ENCODE results near the gene PAFAH1B2. TPM values are rescaled to one million over a fixed set of nuclear protein-coding genes. Genes with fewer than 3 reads are reported as not detected.

Gene PAFAH1B2
- total RNA-seq, 1 experiment from 2014 or later = 72.8 TPM

DNA sequence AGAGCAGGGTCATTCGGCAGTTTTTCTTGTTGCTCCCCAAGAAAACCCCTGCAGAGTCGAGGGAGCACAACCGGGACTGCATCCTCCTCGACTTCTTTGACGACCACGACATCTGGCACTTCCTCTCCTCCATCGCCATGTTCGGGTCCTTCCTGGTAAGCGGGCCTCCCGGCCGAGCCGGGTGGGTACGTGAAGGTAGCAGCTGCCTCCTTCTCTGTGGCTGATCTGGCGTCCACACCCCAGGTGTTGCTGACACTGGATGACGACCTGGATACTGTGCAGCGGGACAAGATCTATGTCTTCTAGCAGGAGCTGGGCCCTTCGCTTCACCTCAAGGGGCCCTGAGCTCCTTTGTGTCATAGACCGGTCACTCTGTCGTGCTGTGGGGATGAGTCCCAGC lies 51.7 kb downstream of the PAFAH1B2 start:
- no peak overlapping the region for H3K4me3 ChIP-seq
- no peaks in the 10 kb centered on the region for H3K27me3 ChIP-seq
- DNase-seq = no peak
- H3K4me1 ChIP-seq = no peaks in the 10 kb centered on the region
- no peaks in the 10 kb centered on the region for H3K9me3 ChIP-seq (replicated peaks)
- no peaks in the 10 kb centered on the region for H3K36me3 ChIP-seq
- H3K27ac ChIP-seq = no peak overlapping the region

DNA sequence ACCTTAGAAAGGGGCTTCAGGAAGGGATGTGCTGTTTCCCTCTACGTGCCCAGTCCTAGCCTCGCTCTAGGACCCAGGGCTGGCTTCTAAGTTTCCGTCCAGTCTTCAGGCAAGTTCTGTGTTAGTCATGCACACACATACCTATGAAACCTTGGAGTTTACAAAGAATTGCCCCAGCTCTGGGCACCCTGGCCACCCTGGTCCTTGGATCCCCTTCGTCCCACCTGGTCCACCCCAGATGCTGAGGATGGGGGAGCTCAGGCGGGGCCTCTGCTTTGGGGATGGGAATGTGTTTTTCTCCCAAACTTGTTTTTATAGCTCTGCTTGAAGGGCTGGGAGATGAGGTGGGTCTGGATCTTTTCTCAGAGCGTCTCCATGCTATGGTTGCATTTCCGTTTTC lies 52.9 kb downstream of the PAFAH1B2 start:
- no peaks in the 10 kb centered on the region for H3K4me1 ChIP-seq
- no peak overlapping the region for H3K4me3 ChIP-seq
- H3K27me3 ChIP-seq = no peaks in the 10 kb centered on the region

DNA sequence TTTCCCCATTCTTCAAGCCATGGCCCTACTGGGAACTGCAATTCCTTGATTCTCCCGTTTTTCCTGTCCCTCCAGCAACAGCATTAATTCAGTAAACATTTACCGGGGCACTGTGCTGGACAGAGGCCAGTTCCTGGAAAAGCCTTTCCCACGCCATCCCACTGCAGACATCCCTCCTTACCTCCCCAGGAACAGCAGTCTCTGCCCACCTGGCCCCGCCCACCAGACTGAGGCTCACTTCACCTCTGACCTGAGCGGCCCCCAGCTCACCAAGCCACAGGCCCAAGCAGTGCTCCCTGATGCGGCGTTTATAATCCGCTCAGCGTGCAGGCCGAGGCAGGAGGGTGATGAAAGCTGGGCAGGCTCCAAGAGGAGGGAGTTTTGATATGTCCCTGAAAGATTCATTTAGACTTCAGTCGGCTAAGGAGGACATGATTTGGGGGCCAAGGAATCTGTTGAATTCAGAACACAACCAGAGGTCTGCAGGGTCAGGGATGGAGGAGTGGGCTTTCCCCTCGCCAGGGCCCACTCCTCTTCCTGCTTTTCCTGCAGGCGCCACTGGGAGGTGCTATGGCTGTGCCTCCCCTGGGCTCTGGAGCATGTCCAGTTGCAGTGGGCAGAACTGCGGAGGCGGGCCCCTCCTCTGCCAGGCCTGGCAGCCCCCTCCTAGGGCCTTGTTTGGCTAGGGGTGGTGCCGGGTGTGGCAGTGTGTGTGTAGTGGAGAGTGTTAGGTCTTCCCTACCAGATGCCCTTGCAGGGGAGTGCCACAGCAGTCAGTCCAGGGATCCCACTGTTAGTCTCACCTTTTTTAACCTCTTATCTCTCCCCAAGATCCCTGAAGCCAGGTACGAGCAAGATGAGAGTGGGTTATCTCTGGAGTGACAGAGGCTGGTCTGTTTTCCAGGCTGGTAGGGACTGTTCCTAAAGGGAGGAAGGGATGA lies 53.7 kb downstream of the PAFAH1B2 start:
- Histone ChIP-seq H3K4me3 (no peak overlapping the region), H3K27me3 (no peaks in the 10 kb centered on the region), H3K36me3 (no peaks in the 10 kb centered on the region), H3K9me3 (replicated peaks) (no peaks in the 10 kb centered on the region), H3K4me1 (no peaks in the 10 kb centered on the region), H3K27ac (no peak overlapping the region)
- no peak for DNase-seq

More for the DNA sequence above, 52.9 kb downstream of the PAFAH1B2 start:
- H3K36me3 ChIP-seq = no peaks in the 10 kb centered on the region
- H3K9me3 ChIP-seq (replicated peaks) = no peaks in the 10 kb centered on the region
- DNase-seq = no peak
- H3K27ac ChIP-seq = no peak overlapping the region

DNA sequence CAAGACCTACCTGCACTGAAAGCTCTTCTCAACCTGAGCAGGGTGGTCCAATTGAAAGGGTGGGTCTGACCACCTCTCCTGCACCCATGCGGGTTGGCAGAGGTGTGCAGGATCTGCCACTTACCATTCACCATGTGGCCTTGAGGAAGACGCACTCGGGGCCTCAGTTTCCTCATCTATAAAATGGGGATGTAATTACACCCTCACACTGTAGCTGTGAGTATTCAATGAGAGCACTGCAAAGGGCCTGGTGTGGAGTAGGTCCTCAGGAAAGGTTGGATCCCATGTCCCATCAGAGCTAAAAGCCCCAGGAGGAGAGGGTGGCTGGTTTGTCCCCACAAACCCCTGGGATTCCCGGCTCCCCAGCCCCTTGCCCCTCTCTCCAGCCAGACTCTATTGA lies 54.5 kb downstream of the PAFAH1B2 start:
- no peaks in the 10 kb centered on the region for H3K9me3 ChIP-seq (replicated peaks)
- no peaks in the 10 kb centered on the region for H3K36me3 ChIP-seq
- no peaks in the 10 kb centered on the region for H3K4me1 ChIP-seq

DNA sequence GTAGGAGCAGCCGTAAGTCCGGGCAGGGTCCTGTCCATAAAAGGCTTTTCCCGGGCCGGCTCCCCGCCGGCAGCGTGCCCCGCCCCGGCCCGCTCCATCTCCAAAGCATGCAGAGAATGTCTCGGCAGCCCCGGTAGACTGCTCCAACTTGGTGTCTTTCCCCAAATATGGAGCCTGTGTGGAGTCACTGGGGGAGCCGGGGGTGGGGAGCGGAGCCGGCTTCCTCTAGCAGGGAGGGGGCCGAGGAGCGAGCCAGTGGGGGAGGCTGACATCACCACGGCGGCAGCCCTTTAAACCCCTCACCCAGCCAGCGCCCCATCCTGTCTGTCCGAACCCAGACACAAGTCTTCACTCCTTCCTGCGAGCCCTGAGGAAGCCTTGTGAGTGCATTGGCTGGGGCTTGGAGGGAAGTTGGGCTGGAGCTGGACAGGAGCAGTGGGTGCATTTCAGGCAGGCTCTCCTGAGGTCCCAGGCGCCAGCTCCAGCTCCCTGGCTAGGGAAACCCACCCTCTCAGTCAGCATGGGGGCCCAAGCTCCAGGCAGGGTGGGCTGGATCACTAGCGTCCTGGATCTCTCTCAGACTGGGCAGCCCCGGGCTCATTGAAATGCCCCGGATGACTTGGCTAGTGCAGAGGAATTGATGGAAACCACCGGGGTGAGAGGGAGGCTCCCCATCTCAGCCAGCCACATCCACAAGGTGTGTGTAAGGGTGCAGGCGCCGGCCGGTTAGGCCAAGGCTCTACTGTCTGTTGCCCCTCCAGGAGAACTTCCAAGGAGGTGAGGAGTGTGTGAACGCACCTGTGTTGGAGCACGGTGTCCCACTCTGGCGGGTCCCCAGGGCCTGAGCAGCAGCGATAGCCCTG lies 55.2 kb downstream of the PAFAH1B2 start, which contains the start of gene TAGLN:
TSS of gene TAGLN (plus strand) at position 318 of the 863 bp plus-strand sequence. CDS start 3,644 bp downstream, outside the sequence.
- Histone ChIP-seq H3K36me3 (no peaks in the 10 kb centered on the region), H3K27ac (peak within 1 kb of the TSS; percentile 15; the same call in 1 of the 2 replicates), H3K4me3 (peak within 1 kb of the TSS; percentile 33), H3K27me3 (no peaks in the 10 kb centered on the region), H3K9me3 (replicated peaks) (no peaks in the 10 kb centered on the region), H3K4me1 (no peaks in the 10 kb centered on the region)
- peak; percentile 32 to 44 for DNase-seq

More for the DNA sequence above, 54.5 kb downstream of the PAFAH1B2 start:
- no peak for DNase-seq
- peak overlapping the region; percentile 33 for H3K4me3 ChIP-seq
- no peak overlapping the region; the same call in 1 of the 2 replicates for H3K27ac ChIP-seq
- H3K27me3 ChIP-seq = no peaks in the 10 kb centered on the region

DNA sequence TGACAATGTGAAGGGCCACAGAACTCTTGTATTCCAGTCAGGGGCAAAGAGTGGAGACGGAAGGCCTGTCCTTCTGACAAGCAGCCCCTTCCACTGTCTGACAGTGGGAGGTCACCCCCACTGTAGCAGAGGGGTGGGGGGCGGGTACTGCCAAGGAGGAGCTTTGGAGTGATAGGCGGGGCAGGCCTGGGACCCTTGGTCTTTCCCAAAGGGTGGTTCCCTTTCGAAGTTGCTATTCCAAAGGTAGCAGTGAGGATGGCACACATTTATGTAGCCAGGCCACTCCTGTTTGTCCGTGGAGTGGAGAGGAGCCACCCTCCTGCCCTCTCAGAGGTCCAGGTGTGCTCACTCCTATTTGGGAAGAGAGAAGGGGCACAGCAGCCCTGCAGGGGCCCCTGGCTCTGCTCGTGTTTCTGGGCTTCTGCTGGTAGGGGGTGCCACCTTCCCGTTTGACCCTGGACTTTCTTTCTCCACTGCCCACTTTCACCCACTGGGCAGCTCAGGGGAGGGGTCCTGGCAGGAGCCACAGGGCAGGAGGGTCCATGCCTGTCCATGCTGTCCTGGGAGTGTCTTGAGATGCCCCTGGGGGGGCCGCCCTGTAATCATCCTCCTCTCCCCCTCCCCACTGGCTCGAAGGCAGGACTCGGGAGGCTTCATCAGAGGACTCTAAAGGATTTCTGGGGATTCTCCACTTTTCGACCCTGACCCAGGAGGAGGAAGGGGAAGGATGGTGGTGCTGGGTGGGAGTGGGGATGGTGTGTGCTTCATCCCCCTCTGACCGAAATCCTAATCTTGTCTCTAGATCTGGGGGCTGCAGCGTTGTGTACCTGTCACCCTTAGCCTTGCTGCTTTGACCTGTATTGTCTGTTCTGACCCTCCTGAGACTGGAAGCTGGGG lies 56.1 kb downstream of the PAFAH1B2 start:
- Histone ChIP-seq H3K4me1 (no peaks in the 10 kb centered on the region), H3K27me3 (no peaks in the 10 kb centered on the region), H3K36me3 (no peaks in the 10 kb centered on the region), H3K4me3 (no peak overlapping the region), H3K9me3 (replicated peaks) (no peaks in the 10 kb centered on the region), H3K27ac (no peak overlapping the region)
- no peak for DNase-seq

DNA sequence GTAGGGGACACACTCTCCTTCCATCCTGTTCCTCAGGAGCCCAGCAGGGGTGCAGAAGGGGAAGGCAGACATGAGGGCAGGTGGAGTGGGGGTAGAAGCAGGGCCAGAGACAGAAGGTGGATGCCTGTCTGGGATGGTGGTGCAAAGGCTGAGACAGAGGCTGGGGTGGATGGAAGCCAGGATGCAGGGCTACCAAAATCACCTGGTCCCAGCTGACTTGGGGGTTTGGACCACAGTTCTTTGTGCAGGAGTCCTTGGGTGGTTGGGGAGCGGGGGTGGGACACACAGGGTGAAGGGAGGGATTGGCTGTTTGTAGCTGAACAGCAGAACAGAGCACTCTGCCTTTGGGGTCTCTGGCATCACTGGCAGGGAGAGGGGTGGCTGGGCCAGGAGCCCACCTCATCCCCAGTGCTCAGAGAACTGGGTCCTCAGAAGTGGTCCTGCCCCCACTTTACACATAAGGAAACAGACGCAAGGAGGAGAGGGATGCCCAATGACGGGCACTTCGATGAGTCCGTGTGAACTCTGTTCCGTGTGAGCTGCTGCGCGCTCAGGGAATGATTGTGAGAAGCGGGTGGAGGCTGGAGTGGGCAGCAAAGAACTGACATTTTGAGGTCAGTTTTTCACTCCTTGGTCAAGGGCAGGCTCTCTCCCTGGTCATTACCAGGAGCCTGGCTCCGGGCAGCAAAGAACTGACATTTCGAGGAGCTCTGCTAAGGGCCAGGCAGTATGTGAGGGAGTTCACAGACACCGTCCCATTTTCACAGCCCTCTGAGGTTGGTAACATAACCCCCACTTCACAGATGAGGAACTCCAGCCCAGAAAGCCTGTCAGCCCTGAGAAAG lies 56.9 kb downstream of the PAFAH1B2 start:
- Histone ChIP-seq H3K27me3 (no peaks in the 10 kb centered on the region), H3K4me1 (no peaks in the 10 kb centered on the region), H3K9me3 (replicated peaks) (no peaks in the 10 kb centered on the region), H3K36me3 (no peaks in the 10 kb centered on the region), H3K4me3 (no peak overlapping the region), H3K27ac (no peak overlapping the region)
- no peak for DNase-seq

DNA sequence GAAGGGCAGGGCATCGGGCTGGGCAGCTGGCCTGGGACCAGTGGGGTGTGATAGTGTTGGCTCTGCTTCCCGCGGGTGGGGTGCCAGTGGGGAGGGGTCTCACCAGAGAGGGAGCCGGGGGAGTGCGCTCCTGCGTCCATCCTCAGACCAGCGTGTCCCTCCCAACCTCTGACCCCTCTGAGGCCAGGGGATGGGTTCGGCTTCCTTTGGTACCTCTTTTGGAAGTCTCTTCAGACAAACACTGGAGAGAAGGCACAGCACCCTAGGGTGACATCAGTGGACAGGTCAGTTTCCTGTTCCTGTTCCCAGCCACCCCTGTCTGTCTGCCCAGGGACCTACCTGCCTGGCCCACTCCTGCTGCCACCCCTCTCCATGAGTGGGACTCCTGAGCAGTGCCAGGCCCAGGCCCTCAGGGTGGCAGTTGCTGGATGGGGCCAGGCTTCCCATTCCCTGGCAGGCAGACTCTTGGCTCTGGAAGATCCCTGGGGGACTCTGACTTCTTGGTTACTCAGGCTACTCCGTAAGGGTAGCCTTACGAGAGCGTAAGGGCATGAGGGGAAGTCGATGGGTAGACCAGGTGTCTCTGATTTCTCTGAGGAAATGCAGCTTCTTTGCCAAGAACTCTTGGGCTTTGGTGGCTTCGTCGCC lies 57.7 kb downstream of the PAFAH1B2 start:
- no peaks in the 10 kb centered on the region for H3K27me3 ChIP-seq
- no peaks in the 10 kb centered on the region for H3K9me3 ChIP-seq (replicated peaks)
- DNase-seq = no peak
- no peaks in the 10 kb centered on the region for H3K4me1 ChIP-seq
- no peak overlapping the region for H3K4me3 ChIP-seq
- H3K27ac ChIP-seq = no peak overlapping the region
- H3K36me3 ChIP-seq = no peaks in the 10 kb centered on the region

DNA sequence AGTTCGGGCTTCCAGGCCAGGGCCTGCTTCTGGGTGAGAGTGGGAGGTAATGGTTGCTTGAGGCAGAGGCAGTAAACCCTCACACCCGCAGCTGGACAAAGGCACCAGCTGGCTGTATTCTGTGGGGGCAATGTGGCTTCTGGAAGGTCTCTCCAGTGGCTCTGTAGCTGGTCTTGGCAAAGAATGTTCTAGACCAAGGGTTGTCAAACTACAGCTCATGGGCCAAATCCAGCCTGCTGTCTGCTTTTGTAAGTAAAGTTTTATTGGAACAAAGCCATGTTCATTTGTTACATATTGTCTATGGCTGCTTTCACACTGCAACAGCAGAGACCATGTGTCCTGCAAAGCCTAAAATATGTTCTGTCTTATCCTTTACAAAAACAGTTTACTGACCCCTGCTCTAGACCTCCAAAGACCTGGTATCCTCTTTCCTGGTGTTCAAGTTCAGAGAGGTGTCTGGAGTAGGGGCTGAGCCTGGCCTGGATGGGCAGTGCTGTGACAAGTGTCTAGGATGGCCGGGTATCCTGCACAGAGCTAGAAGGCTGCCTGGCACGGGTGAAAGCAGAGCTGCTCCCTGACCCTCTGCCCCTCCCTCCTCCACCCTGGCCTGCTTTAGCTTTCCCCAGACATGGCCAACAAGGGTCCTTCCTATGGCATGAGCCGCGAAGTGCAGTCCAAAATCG lies 58.4 kb downstream of the PAFAH1B2 start:
- DNase-seq = no peak
- no peaks in the 10 kb centered on the region for H3K27me3 ChIP-seq
- no peaks in the 10 kb centered on the region for H3K9me3 ChIP-seq (replicated peaks)
- H3K27ac ChIP-seq = no peak overlapping the region
- H3K36me3 ChIP-seq = no peaks in the 10 kb centered on the region
- no peak overlapping the region for H3K4me3 ChIP-seq
- no peaks in the 10 kb centered on the region for H3K4me1 ChIP-seq

DNA sequence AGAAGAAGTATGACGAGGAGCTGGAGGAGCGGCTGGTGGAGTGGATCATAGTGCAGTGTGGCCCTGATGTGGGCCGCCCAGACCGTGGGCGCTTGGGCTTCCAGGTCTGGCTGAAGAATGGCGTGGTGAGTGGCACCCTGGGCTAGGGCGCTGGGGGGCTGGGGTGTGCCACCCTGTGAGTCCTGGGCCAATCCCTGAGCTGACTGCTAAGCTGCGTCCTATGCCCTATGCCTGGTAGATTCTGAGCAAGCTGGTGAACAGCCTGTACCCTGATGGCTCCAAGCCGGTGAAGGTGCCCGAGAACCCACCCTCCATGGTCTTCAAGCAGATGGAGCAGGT lies 59.0 kb downstream of the PAFAH1B2 start:
- Histone ChIP-seq H3K9me3 (replicated peaks) (no peaks in the 10 kb centered on the region), H3K4me3 (no peak overlapping the region), H3K27me3 (no peaks in the 10 kb centered on the region), H3K36me3 (no peaks in the 10 kb centered on the region), H3K27ac (no peak overlapping the region), H3K4me1 (no peaks in the 10 kb centered on the region)
- no peak for DNase-seq

DNA sequence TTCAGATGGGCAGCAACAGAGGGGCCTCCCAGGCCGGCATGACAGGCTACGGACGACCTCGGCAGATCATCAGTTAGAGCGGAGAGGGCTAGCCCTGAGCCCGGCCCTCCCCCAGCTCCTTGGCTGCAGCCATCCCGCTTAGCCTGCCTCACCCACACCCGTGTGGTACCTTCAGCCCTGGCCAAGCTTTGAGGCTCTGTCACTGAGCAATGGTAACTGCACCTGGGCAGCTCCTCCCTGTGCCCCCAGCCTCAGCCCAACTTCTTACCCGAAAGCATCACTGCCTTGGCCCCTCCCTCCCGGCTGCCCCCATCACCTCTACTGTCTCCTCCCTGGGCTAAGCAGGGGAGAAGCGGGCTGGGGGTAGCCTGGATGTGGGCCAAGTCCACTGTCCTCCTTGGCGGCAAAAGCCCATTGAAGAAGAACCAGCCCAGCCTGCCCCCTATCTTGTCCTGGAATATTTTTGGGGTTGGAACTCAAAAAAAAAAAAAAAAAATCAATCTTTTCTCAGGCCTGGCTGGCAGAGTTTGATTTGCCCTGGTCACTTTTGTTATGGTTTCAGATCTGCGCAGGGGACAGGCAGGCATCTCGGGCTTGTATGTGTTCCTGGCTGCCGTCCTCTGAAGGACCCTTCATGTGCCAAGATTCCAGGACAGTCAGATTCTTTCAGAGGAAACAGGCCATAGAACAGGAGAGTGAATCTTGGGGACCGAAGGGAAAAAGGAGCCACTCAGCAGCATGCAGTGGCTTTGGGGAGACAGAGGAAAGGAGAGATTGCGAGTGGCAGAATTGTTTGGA lies 60.4 kb downstream of the PAFAH1B2 start:
- H3K4me3 ChIP-seq = no peak overlapping the region
- no peaks in the 10 kb centered on the region for H3K4me1 ChIP-seq
- no peak for DNase-seq
- H3K27me3 ChIP-seq = no peaks in the 10 kb centered on the region
- no peaks in the 10 kb centered on the region for H3K9me3 ChIP-seq (replicated peaks)
- no peak overlapping the region for H3K27ac ChIP-seq
- H3K36me3 ChIP-seq = no peaks in the 10 kb centered on the region

DNA sequence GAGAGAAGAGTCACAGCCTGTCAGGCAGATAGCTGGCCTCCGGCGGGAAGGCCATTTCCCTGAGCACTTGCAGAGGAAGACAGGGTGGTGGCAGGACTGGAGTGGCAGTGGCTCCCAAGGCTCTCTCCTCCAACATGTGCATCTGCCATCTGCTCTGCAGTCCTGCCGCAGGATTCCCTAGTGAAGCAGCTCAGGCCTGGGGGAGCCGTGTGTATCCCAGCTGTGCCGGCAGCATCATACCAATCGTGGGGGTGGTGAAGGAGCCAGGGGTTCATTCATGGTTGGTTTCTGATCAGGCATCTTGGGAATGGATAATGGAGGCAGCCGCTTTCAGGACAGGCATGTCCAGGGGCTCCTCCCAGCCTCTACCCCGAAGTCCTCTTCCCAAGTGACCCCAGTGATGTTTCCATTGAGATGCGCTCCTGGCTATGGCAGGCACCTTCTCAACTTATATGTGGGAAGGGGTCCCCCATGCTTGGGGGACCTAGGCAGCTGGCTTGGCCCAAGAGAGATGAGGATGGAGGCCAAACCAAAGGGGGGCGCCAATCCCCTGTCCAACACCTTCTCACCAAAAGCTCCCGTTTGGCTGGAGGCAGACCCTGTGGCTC lies 61.2 kb downstream of the PAFAH1B2 start:
- H3K9me3 ChIP-seq (replicated peaks) = no peaks in the 10 kb centered on the region
- no peaks in the 10 kb centered on the region for H3K4me1 ChIP-seq
- no peaks in the 10 kb centered on the region for H3K27me3 ChIP-seq
- no peak for DNase-seq
- H3K36me3 ChIP-seq = no peaks in the 10 kb centered on the region
- H3K4me3 ChIP-seq = no peak overlapping the region
- no peak overlapping the region for H3K27ac ChIP-seq
